Neural cell (in vitro differentiated cells): ENCODE results near the gene SLC16A9. TPM values are rescaled to one million over a fixed set of nuclear protein-coding genes. Genes with fewer than 3 reads are reported as not detected.

Experiments used
- H2AFZ ChIP-seq: fragments of 200-600, 300-800 bp; sonication (generic), shearing (Covaris generic); 2 replicates; pipeline ENCODE4 v1.6.0; 2014; ENCODE audit warnings: low read depth, mild to moderate bottlenecking, antibody characterized with exemption, low read length, moderate library complexity
- H3F3A ChIP-seq: fragments of 200-600 bp; shearing (Covaris generic); 2 replicates; pipeline ENCODE4 v1.6.1; 2016; ENCODE audit warnings: mild to moderate bottlenecking, moderate library complexity, mixed read lengths, antibody characterized with exemption, low read length; ENCODE audit not compliant: insufficient read depth, poor library complexity, severe bottlenecking
- H3K27ac ChIP-seq: fragments of 200-600, 300-800 bp; sonication (generic), shearing (Covaris generic); 2 replicates; pipeline ENCODE4 v1.5.1; 2014; ENCODE audit warnings: mild to moderate bottlenecking, low read length, moderate library complexity
- H3K27me3 ChIP-seq: fragments of 300-800, 200-600 bp; sonication (generic), shearing (Covaris generic); 2 replicates; pipeline ENCODE4 v1.6.0; 2014; ENCODE audit warnings: mild to moderate bottlenecking, low read depth, low read length, moderate library complexity; ENCODE audit not compliant: insufficient read depth
- H3K36me3 ChIP-seq: fragments of 300-800, 200-600 bp; sonication (generic), shearing (Covaris generic); 2 replicates; pipeline ENCODE4 v1.5.1; 2014; ENCODE audit warnings: mild to moderate bottlenecking, antibody characterized with exemption, low read length, moderate library complexity; ENCODE audit not compliant: insufficient read depth
- H3K4me2 ChIP-seq: fragments of 300-800, 200-600 bp; sonication (generic), shearing (Covaris generic); 2 replicates; pipeline ENCODE4 v1.6.0; 2014; ENCODE audit warnings: mild to moderate bottlenecking, low read length
- H3K4me3 ChIP-seq: fragments of 300-800, 200-600 bp; sonication (generic), shearing (Covaris generic); 2 replicates; pipeline ENCODE4 v1.5.1; 2014; ENCODE audit warnings: mild to moderate bottlenecking, low read length, moderate library complexity
- H3K79me2 ChIP-seq: fragments of 200-600 bp; shearing (Covaris generic); replicated peaks from 2 replicates; pipeline ENCODE4 v1.6.0; 2014; ENCODE audit warnings: mild to moderate bottlenecking, low read length, moderate library complexity; ENCODE audit not compliant: insufficient read depth
- H3K9ac ChIP-seq: fragments of 300-800, 200-600 bp; sonication (generic), shearing (Covaris generic); 2 replicates; pipeline ENCODE4 v1.6.1; 2016; ENCODE audit warnings: mild to moderate bottlenecking, low read length, mixed read lengths
- H3K9me2 ChIP-seq: fragments of 200-600 bp; shearing (Covaris generic); 2 replicates; pipeline ENCODE4 v1.6.1; 2016; ENCODE audit warnings: mild to moderate bottlenecking, low read length, mixed read lengths; ENCODE audit not compliant: insufficient read depth
- H3K9me3 ChIP-seq: fragments of 200-600, 300-800 bp; sonication (generic), shearing (Covaris generic); 2 replicates; pipeline ENCODE4 v1.6.1; 2016; ENCODE audit warnings: mild to moderate bottlenecking, mixed run types, low read length, moderate library complexity, mixed read lengths
- H4K20me1 ChIP-seq: fragments of 200-600 bp; shearing (Covaris generic); 2 replicates; pipeline ENCODE4 v1.6.1; 2016; ENCODE audit warnings: mild to moderate bottlenecking, mixed run types; ENCODE audit not compliant: insufficient read depth
- EP300 ChIP-seq: fragments of 450-650 bp; conservative IDR thresholded peaks from 2 replicates; pipeline ENCODE4 v1.6.1; 2014; ENCODE audit warnings: antibody characterized with exemption, mild to moderate bottlenecking, moderate library complexity; ENCODE audit not compliant: poor library complexity, severe bottlenecking
- EZH2 ChIP-seq: fragments of 200-600, 300-800 bp; shearing (Covaris generic), sonication (generic); IDR thresholded peaks from 2 replicates; pipeline ENCODE4 v1.6.1; 2014; ENCODE audit warnings: antibody characterized with exemption, low read length, borderline replicate concordance, mild to moderate bottlenecking; ENCODE audit not compliant: insufficient read depth, poor library complexity, severe bottlenecking
- MXI1 ChIP-seq: fragments of 450-650 bp; conservative IDR thresholded peaks from 2 replicates; pipeline ENCODE4 v1.6.1; 2014; ENCODE audit warnings: antibody characterized with exemption, mild to moderate bottlenecking; ENCODE audit not compliant: poor library complexity, severe bottlenecking
- POLR2AphosphoS5 ChIP-seq: IDR thresholded peaks from 2 replicates; pipeline ENCODE4 v1.6.1; 2012
- RAD21 ChIP-seq: fragments of 450-650 bp; conservative IDR thresholded peaks from 2 replicates; pipeline ENCODE4 v1.6.1; 2014; ENCODE audit warnings: antibody characterized with exemption, mild to moderate bottlenecking, moderate library complexity
- REST ChIP-seq: IDR thresholded peaks from 2 replicates; pipeline ENCODE4 v1.6.1; 2012; ENCODE audit warnings: borderline replicate concordance
- SMC3 ChIP-seq: fragments of 450-650 bp; conservative IDR thresholded peaks from 2 replicates; pipeline ENCODE4 v1.6.1; 2014; ENCODE audit warnings: antibody characterized with exemption, mild to moderate bottlenecking, moderate library complexity; ENCODE audit not compliant: poor library complexity
- TAF1 ChIP-seq: IDR thresholded peaks from 2 replicates; pipeline ENCODE4 v1.6.1; 2012; ENCODE audit warnings: low read depth
- polyA plus RNA-seq: library from polyadenylated mRNA; depleted of rRNA; stranded (reverse); fragments of >200 nt; gene quantifications from 2 replicates; pipeline ENCODE4 v1.2.3, GENCODE V29; 2014
- TF ChIP-seq, protein P1 (sequence below): fragments of 450-650 bp; IDR thresholded peaks from 2 replicates; pipeline ENCODE4 v1.5.1; 2014; ENCODE audit warnings: antibody characterized with exemption, mild to moderate bottlenecking, moderate library complexity; ENCODE audit not compliant: poor library complexity, severe bottlenecking

Gene SLC16A9
- polyA plus RNA-seq, 1 donor from 2014 or later = 208 TPM

- no peak overlapping the region for H3K4me3 ChIP-seq
- H3K9me3 ChIP-seq = no peaks in the 10 kb centered on the region
- H3K4me2 ChIP-seq = no peak overlapping the region
- no peaks in the 10 kb centered on the region for H4K20me1 ChIP-seq
- H3K27ac ChIP-seq = no peak overlapping the region
- H3K36me3 ChIP-seq = peaks cover 17% of the 10 kb centered on the region
- no peaks in the 10 kb centered on the region for H3K27me3 ChIP-seq
- H3F3A ChIP-seq = no peaks in the 10 kb centered on the region
- H3K9me2 ChIP-seq = no peaks in the 10 kb centered on the region
- no peak overlapping the region for H3K9ac ChIP-seq
- TF ChIP-seq REST = no peak
- no peak for TF ChIP-seq EP300
- no peaks in the 10 kb centered on the region for H3K79me2 ChIP-seq
- no peak overlapping the region for H2AFZ ChIP-seq
Measured at GRCh38 chr10:59682986-59683937, 26.4 kb downstream of the SLC16A9 start.

DNA sequence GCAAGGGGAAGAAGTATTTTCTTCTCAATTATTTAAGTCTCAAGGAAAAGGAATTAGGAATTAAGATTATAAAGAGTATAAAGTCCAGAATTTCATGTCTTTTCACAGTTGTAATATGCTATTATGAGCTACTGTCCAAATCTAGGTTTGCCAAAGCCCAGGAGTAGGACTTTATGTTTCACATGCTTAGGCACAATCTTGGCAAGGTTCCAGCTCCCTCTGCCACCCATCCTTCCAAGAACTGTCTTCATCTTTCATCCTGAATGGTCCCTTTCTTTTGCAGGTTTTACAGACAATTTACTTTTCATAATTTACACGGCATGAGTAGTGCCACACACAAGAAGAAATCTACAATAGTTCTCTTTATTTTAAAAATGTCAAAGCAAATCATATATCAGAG lies 29.5 kb downstream of the SLC16A9 start:
- Histone ChIP-seq H3K36me3 (peaks cover 17% of the 10 kb centered on the region), H3K79me2 (no peaks in the 10 kb centered on the region), H3K4me2 (no peak overlapping the region), H3K27ac (no peak overlapping the region), H3F3A (no peaks in the 10 kb centered on the region), H3K9me3 (no peaks in the 10 kb centered on the region), H3K9ac (no peak overlapping the region), H3K9me2 (no peaks in the 10 kb centered on the region), H2AFZ (no peak overlapping the region), H3K27me3 (no peaks in the 10 kb centered on the region), H4K20me1 (no peaks in the 10 kb centered on the region), H3K4me3 (no peak overlapping the region)
- no peak for TF ChIP-seq RAD21
- no peak for TF ChIP-seq POLR2AphosphoS5
- no peak for TF ChIP-seq REST
- TF ChIP-seq MXI1 = no peak
- no peak for TF ChIP-seq SMC3
- no peak for TF ChIP-seq EP300
- TF ChIP-seq, protein P1, sequence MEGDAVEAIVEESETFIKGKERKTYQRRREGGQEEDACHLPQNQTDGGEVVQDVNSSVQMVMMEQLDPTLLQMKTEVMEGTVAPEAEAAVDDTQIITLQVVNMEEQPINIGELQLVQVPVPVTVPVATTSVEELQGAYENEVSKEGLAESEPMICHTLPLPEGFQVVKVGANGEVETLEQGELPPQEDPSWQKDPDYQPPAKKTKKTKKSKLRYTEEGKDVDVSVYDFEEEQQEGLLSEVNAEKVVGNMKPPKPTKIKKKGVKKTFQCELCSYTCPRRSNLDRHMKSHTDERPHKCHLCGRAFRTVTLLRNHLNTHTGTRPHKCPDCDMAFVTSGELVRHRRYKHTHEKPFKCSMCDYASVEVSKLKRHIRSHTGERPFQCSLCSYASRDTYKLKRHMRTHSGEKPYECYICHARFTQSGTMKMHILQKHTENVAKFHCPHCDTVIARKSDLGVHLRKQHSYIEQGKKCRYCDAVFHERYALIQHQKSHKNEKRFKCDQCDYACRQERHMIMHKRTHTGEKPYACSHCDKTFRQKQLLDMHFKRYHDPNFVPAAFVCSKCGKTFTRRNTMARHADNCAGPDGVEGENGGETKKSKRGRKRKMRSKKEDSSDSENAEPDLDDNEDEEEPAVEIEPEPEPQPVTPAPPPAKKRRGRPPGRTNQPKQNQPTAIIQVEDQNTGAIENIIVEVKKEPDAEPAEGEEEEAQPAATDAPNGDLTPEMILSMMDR = no peak
- TF ChIP-seq TAF1 = no peak
- no peak for TF ChIP-seq EZH2
